ENCODE results near the gene CBX8.

GRCh38 chr17:79831265-79832217 lies 34.7 kb upstream of the CBX8 start:
- TF ChIP-seq EZH2 (IDR thresholded peaks at IDR 0.05; ENCODE audit: borderline replicate concordance, low read depth, low read length, severe bottlenecking) (no peak), CTCF (IDR thresholded peaks at IDR 0.05; ENCODE audit: borderline replicate concordance, extremely low read depth, low read length, poor library complexity, severe bottlenecking) (no peak)

Data from DND-41 (cell line).